Hepatocyte (in vitro differentiated cells): ENCODE measurements around the gene CBX3.

ENCODE experiments used
- EZH2 ChIP-seq: fragments of 200-600 bp; sonication (generic); IDR thresholded peaks from 2 replicates; pipeline ENCODE4 v1.6.1; 2016; ENCODE audit warnings: antibody characterized with exemption, mild to moderate bottlenecking, borderline replicate concordance
- TF ChIP-seq, protein P1 (sequence below): fragments of 200-600 bp; sonication (generic); IDR thresholded peaks from 2 replicates; pipeline ENCODE4 v1.5.1; 2016; ENCODE audit warnings: antibody characterized with exemption, mild to moderate bottlenecking; ENCODE audit not compliant: poor library complexity

DNA sequence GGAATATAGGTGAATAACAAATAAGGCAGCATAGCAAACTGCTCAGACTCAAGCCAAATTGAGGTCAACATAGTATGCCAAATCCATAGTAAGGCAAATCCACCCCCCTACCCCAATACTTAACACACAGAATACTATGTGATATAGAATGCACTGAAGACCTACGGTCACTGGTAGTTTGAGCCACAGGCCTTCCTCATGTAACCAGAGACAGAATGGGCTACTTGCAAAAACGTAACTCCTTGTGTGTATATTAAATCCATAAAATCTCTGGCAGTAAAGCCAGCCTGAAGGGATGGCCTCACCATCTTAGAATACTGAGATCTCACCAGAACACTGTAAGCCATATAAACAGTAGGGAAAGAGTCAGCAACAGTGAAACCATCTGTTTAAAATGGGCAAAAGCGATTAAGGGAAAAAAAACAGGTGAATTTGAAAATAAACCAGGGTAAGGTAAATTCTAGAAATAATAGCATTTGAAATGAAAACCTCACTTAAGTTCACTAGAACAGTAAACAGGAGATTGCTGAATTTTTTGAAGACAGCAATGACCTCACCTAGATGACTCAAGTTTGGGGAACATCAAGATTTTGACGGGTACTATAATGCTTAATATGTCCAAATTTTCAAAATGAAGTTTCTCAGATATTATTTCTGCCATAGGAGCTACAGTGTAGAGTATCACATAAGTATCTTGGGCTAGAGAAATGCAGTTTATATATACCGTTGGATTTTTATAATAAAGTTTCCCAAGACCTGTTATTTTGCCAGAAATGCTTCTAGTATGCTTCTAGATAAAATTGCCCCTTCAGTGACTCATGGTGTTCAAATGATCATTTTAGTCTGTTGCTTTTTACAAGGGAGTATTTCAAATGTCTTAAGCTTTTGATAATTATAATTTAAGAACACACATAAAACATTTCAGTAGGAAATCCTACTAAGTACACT, 14.9 kb upstream of the CBX3 start:
- TF ChIP-seq, protein P1, sequence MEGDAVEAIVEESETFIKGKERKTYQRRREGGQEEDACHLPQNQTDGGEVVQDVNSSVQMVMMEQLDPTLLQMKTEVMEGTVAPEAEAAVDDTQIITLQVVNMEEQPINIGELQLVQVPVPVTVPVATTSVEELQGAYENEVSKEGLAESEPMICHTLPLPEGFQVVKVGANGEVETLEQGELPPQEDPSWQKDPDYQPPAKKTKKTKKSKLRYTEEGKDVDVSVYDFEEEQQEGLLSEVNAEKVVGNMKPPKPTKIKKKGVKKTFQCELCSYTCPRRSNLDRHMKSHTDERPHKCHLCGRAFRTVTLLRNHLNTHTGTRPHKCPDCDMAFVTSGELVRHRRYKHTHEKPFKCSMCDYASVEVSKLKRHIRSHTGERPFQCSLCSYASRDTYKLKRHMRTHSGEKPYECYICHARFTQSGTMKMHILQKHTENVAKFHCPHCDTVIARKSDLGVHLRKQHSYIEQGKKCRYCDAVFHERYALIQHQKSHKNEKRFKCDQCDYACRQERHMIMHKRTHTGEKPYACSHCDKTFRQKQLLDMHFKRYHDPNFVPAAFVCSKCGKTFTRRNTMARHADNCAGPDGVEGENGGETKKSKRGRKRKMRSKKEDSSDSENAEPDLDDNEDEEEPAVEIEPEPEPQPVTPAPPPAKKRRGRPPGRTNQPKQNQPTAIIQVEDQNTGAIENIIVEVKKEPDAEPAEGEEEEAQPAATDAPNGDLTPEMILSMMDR: no peak
- no peak for TF ChIP-seq EZH2
